ENCODE measurements around the gene POLR2M. TPM values are rescaled to one million over a fixed set of nuclear protein-coding genes. Genes with fewer than 3 reads are reported as not detected.

POLR2M gene
- polyA plus RNA-seq, 2 of the 4 experiments (the other 2 are of a cell fraction), result 67.9 to 107 TPM

DNA sequence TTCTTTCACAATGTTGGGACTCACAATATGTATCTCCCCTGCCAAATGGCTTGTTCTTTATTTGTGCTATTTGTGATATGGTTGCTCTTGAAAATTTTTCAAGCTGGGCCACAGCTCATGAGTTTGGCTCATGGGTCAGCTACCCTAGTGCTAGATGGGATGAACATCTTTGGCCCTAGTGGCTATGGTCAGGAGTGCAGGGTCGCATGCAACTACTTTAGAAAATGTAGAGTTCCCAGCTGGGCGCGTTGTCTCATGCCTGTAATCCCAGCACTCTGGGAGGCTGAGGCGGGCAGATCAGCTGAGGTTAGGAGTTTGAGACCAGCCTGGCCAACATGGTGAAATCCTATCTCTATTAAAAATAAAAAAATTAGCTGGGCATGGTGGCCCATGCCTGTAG, 55.8 kb downstream of the POLR2M start:
- TF ChIP-seq, protein P1, sequence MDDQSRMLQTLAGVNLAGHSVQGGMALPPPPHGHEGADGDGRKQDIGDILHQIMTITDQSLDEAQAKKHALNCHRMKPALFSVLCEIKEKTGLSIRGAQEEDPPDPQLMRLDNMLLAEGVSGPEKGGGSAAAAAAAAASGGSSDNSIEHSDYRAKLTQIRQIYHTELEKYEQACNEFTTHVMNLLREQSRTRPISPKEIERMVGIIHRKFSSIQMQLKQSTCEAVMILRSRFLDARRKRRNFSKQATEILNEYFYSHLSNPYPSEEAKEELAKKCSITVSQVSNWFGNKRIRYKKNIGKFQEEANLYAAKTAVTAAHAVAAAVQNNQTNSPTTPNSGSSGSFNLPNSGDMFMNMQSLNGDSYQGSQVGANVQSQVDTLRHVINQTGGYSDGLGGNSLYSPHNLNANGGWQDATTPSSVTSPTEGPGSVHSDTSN (IDR thresholded peaks at IDR 0.05), result no peak
- no peak for TF ChIP-seq RAD21 (conservative IDR thresholded peaks at IDR 0.05 in 1 of 2, IDR thresholded peaks at IDR 0.05 in 1 of 2)
- no peak for TF ChIP-seq SMC3 (IDR thresholded peaks at IDR 0.05)
- TF ChIP-seq CHD2 (IDR thresholded peaks at IDR 0.05; ENCODE audit: low read length, partially characterized antibody), result no peak
- TF ChIP-seq, protein P2, sequence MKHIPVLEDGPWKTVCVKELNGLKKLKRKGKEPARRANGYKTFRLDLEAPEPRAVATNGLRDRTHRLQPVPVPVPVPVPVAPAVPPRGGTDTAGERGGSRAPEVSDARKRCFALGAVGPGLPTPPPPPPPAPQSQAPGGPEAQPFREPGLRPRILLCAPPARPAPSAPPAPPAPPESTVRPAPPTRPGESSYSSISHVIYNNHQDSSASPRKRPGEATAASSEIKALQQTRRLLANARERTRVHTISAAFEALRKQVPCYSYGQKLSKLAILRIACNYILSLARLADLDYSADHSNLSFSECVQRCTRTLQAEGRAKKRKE (CRISPR knock-in tag; IDR thresholded peaks at IDR 0.05; ENCODE audit: low read depth), result no peak
- TF ChIP-seq HEYL (CRISPR knock-in tag; IDR thresholded peaks at IDR 0.05), result no peak
- TF ChIP-seq, protein P3, sequence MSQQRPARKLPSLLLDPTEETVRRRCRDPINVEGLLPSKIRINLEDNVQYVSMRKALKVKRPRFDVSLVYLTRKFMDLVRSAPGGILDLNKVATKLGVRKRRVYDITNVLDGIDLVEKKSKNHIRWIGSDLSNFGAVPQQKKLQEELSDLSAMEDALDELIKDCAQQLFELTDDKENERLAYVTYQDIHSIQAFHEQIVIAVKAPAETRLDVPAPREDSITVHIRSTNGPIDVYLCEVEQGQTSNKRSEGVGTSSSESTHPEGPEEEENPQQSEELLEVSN (IDR thresholded peaks at IDR 0.05; ENCODE audit: borderline replicate concordance, low read depth), result no peak
- no peak for TF ChIP-seq NPAS2 (CRISPR knock-in tag; IDR thresholded peaks at IDR 0.05; ENCODE audit: borderline replicate concordance)
- no peak for TF ChIP-seq HOXB13 (CRISPR knock-in tag; IDR thresholded peaks at IDR 0.05; ENCODE audit: low read depth)
- TF ChIP-seq FOXS1 (CRISPR knock-in tag; IDR thresholded peaks at IDR 0.05), result no peak
- no peak for TF ChIP-seq HOXB5 (CRISPR knock-in tag; IDR thresholded peaks at IDR 0.05)
- TF ChIP-seq, protein P4, sequence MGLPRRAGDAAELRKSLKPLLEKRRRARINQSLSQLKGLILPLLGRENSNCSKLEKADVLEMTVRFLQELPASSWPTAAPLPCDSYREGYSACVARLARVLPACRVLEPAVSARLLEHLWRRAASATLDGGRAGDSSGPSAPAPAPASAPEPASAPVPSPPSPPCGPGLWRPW (IDR thresholded peaks at IDR 0.05), result no peak
- TF ChIP-seq ZNF302 (CRISPR knock-in tag; IDR thresholded peaks at IDR 0.05), result no peak
- peak in 1 of 2 experiments; percentile 72; a peak in 3 of 6 replicates for ATAC-seq
- CTCF ChIA-PET, result interaction anchor here (0.7 to 3.2 kb wide), 8 partner anchors 10 to 421 kb away, joined by 3 to 19 read pairs (median 4); no protein-coding TSS in a partner anchor
- Histone ChIP-seq H3K4me3 (no peak overlapping the region), H3K27ac (no peak overlapping the region), H3K9me3 (no peaks in the 10 kb centered on the region), H3K4me2 (no peak overlapping the region), H3K4me1 (no peaks in the 10 kb centered on the region)
- FAIRE-seq, result no peak
- no peak for DNase-seq (ENCODE audit: low read depth in 1 of 2, low spot score in 1 of 2)
- POLR2A ChIA-PET, result no interaction called here
- 73% methylated on average over 4 of the region's 4 CpGs for WGBS (ENCODE audit: missing lambda C conversion rate)

DNA sequence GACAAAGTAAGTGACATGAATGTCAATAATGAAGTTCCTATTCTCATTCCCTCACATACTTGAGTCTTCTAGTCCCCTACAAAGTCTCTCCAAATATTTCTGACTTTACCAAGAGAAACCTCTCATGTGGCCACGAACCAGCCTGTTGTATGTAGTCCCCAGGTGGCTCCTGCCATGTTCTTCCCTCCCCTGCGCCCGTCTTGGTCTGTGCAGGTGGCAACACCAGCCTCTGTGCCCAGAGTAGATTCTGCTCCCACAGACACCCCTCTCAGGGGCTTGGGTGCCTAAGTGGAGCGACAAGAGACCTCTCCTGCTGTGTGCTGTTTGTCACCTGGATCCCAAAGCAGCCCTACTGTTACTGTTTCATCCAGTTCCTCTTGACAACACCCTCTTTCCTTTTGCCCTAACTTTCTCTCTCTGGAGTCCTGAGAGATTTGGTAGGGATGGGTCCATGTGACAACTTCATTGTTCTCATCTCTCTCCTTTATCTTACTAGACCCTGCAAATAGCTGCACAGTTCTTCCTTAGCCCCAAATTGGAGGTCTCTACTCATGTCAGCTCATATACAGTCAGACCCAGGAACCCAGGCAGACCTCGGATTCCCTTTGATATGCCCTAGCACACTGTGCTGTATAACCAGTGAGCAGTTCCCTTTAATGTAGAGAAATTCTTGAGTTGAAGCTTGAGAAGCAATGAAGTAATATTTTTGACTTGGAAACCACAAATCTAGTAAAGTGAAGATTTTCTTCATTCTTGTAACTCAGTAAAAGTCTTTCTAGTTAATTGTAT, 56.9 kb downstream of the POLR2M start:
- ChIA-PET CTCF (interaction anchor here (1.2 to 3.2 kb wide), 5 partner anchors 8 to 308 kb away, joined by 3 to 19 read pairs (median 4); no protein-coding TSS in a partner anchor), POLR2A (no interaction called here)
- Histone ChIP-seq H3K4me3 (no peak overlapping the region), H3K4me1 (no peaks in the 10 kb centered on the region), H3K4me2 (no peak overlapping the region), H3K27ac (no peak overlapping the region), H3K9me3 (no peaks in the 10 kb centered on the region)
- 23% methylated on average over 5 of the region's 5 CpGs for WGBS (ENCODE audit: missing lambda C conversion rate)
- FAIRE-seq, result no peak
- no peak for ATAC-seq
- DNase-seq (ENCODE audit: low read depth in 1 of 2, low spot score in 1 of 2), result no peak
- TF ChIP-seq ZSCAN20 (CRISPR knock-in tag; IDR thresholded peaks at IDR 0.05), result no peak
- TF ChIP-seq HOXA7 (CRISPR knock-in tag; IDR thresholded peaks at IDR 0.05), result no peak
- no peak for TF ChIP-seq HEYL (CRISPR knock-in tag; IDR thresholded peaks at IDR 0.05)
- no peak for TF ChIP-seq RCOR1 (IDR thresholded peaks at IDR 0.05; ENCODE audit: low read depth, low read length)
- TF ChIP-seq, protein P5, sequence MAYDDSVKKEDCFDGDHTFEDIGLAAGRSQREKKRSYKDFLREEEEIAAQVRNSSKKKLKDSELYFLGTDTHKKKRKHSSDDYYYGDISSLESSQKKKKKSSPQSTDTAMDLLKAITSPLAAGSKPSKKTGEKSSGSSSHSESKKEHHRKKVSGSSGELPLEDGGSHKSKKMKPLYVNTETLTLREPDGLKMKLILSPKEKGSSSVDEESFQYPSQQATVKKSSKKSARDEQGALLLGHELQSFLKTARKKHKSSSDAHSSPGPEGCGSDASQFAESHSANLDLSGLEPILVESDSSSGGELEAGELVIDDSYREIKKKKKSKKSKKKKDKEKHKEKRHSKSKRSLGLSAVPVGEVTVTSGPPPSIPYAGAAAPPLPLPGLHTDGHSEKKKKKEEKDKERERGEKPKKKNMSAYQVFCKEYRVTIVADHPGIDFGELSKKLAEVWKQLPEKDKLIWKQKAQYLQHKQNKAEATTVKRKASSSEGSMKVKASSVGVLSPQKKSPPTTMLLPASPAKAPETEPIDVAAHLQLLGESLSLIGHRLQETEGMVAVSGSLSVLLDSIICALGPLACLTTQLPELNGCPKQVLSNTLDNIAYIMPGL (CRISPR knock-in tag; IDR thresholded peaks at IDR 0.05; ENCODE audit: borderline replicate concordance), result no peak
- no peak for TF ChIP-seq MAFK (IDR thresholded peaks at IDR 0.05; ENCODE audit: partially characterized antibody)
- no peak for TF ChIP-seq HOXB5 (CRISPR knock-in tag; IDR thresholded peaks at IDR 0.05)
- TF ChIP-seq, protein P6, sequence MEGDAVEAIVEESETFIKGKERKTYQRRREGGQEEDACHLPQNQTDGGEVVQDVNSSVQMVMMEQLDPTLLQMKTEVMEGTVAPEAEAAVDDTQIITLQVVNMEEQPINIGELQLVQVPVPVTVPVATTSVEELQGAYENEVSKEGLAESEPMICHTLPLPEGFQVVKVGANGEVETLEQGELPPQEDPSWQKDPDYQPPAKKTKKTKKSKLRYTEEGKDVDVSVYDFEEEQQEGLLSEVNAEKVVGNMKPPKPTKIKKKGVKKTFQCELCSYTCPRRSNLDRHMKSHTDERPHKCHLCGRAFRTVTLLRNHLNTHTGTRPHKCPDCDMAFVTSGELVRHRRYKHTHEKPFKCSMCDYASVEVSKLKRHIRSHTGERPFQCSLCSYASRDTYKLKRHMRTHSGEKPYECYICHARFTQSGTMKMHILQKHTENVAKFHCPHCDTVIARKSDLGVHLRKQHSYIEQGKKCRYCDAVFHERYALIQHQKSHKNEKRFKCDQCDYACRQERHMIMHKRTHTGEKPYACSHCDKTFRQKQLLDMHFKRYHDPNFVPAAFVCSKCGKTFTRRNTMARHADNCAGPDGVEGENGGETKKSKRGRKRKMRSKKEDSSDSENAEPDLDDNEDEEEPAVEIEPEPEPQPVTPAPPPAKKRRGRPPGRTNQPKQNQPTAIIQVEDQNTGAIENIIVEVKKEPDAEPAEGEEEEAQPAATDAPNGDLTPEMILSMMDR (IDR thresholded peaks at IDR 0.05), result no peak
- TF ChIP-seq, protein P7, sequence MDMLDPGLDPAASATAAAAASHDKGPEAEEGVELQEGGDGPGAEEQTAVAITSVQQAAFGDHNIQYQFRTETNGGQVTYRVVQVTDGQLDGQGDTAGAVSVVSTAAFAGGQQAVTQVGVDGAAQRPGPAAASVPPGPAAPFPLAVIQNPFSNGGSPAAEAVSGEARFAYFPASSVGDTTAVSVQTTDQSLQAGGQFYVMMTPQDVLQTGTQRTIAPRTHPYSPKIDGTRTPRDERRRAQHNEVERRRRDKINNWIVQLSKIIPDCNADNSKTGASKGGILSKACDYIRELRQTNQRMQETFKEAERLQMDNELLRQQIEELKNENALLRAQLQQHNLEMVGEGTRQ (IDR thresholded peaks at IDR 0.05), result no peak
- TF ChIP-seq, protein P2 (CRISPR knock-in tag; IDR thresholded peaks at IDR 0.05; ENCODE audit: low read depth), result no peak
- no peak for TF ChIP-seq EP300 (IDR thresholded peaks at IDR 0.05)
- TF ChIP-seq FOSL2 (IDR thresholded peaks at IDR 0.05), result no peak
- no peak for TF ChIP-seq FOSL2 (CRISPR knock-in tag; IDR thresholded peaks at IDR 0.05)
